GM12878 (cell line): ENCODE measurements around the gene LMBR1. TPM values are rescaled to one million over a fixed set of nuclear protein-coding genes. Genes with fewer than 3 reads are reported as not detected.
"Not testable (repeated sequence)": the region's sequence is repeated elsewhere in the genome, so short reads cannot be mapped to it uniquely, and the experiment has no call there.

ENCODE experiments used
- ATAC-seq: fragments of 200-7000 bp; cut with Tn5 transposase; 3 replicates; pipeline ENCODE4 v1.9.1; 2020; ENCODE audit warnings: mild to moderate bottlenecking, moderate library complexity
- BruUV-seq: library from RNA; stranded (reverse); fragments of 400-500 nt; replicated peaks from 2 replicates; lab custom pipeline; 2021; lab: Mats Ljungman, UMichigan
- CTCF ChIA-PET: fragments of 300-600 bp; sonication (Branson Sonifier 250); formaldehyde crosslinking; extraction: SDS; loops from one replicate; lab custom pipeline; 2021; ENCODE audit warnings: inconsistent platforms; lab: Yijun Ruan, JAX
- POLR2A ChIA-PET: fragments of 350-600 bp; formaldehyde crosslinking; extraction: SDS; loops from one replicate; lab custom pipeline; 2021; ENCODE audit warnings: inconsistent platforms; lab: Charles Lee
- RAD21 ChIA-PET: fragments of 300-600 bp; sonication (Branson Sonifier 250); formaldehyde crosslinking; loops from one replicate; lab custom pipeline; 2023; ENCODE audit warnings: antibody characterized with exemption; ENCODE audit not compliant: unreplicated experiment; lab: Charles Lee
- SMC1A ChIA-PET: fragments of 300-600 bp; sonication (Branson Sonifier 250); formaldehyde crosslinking; loops from one replicate; lab custom pipeline; 2023; ENCODE audit not compliant: unreplicated experiment, uncharacterized antibody; lab: Charles Lee
- DNase-seq: peaks from one replicate; pipeline ENCODE4 v3.0.0-alpha.2; 2011; ENCODE audit warnings: low read depth, low spot score
- FAIRE-seq: peaks from 3 replicates; lab custom pipeline; 2011; peaks lifted over from hg19 to GRCh38; lab: Jason Lieb, UNC
- H2AFZ ChIP-seq: 2 replicates; pipeline ENCODE4 v1.6.0; 2011; ENCODE audit warnings: low read depth, low read length, control low read depth; ENCODE audit not compliant: control insufficient read depth
- H3K27ac ChIP-seq: 2 replicates; pipeline ENCODE4 v1.5.1; 2011; ENCODE audit warnings: control low read depth; ENCODE audit not compliant: control insufficient read depth, insufficient read depth
- H3K27me3 ChIP-seq, 2 experiments: replicated peaks in 1 of 2; 2 replicates each; pipeline versions ENCODE4 v1.6.0 to v1.6.1; 2011; ENCODE audit warnings: low read length in 1 of 2; ENCODE audit not compliant: control insufficient read depth in 2 of 2, insufficient read depth in 2 of 2
- H3K36me3 ChIP-seq, 2 experiments: 2 replicates each; pipeline ENCODE4 v1.5.1; 2011; ENCODE audit warnings: low read length in 1 of 2; ENCODE audit not compliant: control insufficient read depth in 2 of 2, insufficient read depth in 2 of 2
- H3K4me1 ChIP-seq: 2 replicates; pipeline ENCODE4 v1.6.1; 2011; ENCODE audit warnings: mild to moderate bottlenecking, low read length, moderate library complexity, mixed read lengths; ENCODE audit not compliant: control insufficient read depth, insufficient read depth
- H3K4me2 ChIP-seq: 2 replicates; pipeline ENCODE4 v1.6.0; 2011; ENCODE audit warnings: control low read depth; ENCODE audit not compliant: control insufficient read depth, insufficient read depth
- H3K4me3 ChIP-seq: fragments of 200-600 bp; sonication (generic); 2 replicates; pipeline ENCODE4 v1.5.1; 2016
- H3K79me2 ChIP-seq: 2 replicates; pipeline ENCODE4 v1.6.0; 2011; ENCODE audit warnings: low read length; ENCODE audit not compliant: control insufficient read depth, insufficient read depth
- H3K9ac ChIP-seq: 2 replicates; pipeline ENCODE4 v1.8.0; 2011; ENCODE audit warnings: low read length, control low read depth, mixed read lengths; ENCODE audit not compliant: control insufficient read depth, insufficient read depth
- H3K9me3 ChIP-seq: replicated peaks from 3 replicates; pipeline ENCODE4 v1.5.1; 2011; ENCODE audit warnings: mild to moderate bottlenecking, low read length; ENCODE audit not compliant: control insufficient read depth, insufficient read depth
- H4K20me1 ChIP-seq: 2 replicates; pipeline ENCODE4 v1.6.0; 2011; ENCODE audit not compliant: control insufficient read depth, insufficient read depth
- CHD4 ChIP-seq: fragments of 200-600 bp; sonication (generic); IDR thresholded peaks from 2 replicates; pipeline ENCODE4 v1.6.1; 2016; ENCODE audit warnings: mild to moderate bottlenecking
- RAD51 ChIP-seq: fragments of 450-650 bp; IDR thresholded peaks from 2 replicates; pipeline ENCODE4 v1.6.1; 2016; ENCODE audit warnings: moderate library complexity, mild to moderate bottlenecking, inconsistent platforms
- WGBS: methylation state at CpG from one replicate; pipeline ENCODE4 v1.1.6; 2016; ENCODE audit warnings: low lambda C conversion rate; ENCODE audit not compliant: insufficient replicate concordance, insufficient coverage; ENCODE audit errors: missing lambda C conversion rate; 5-methylcytosine and 5-hydroxymethylcytosine counted together
- in situ Hi-C: fragments of 300-500 bp; cut with MboI; formaldehyde crosslinking; loops from 9 replicates; pipeline ENCODE4 v1.14.3; 2018; ENCODE audit warnings: mixed read lengths
- intact Hi-C: fragments of 100-400 bp; cut with micrococcal nuclease; formaldehyde crosslinking; loops from one replicate; pipeline ENCODE4 v1.14.2; 2022; ENCODE audit not compliant: unreplicated experiment
- polyA plus RNA-seq, 11 experiments: library from polyadenylated mRNA; depleted of rRNA in 4 of 11; unstranded in 6 of 11; stranded (reverse) in 5 of 11; fragments of >200 nt; fragmentation: Nextera tagmentation in 4 of 11; fragmentation: Illumina TruSeq in 1 of 11; extraction: Ambion mirVana in 4 of 11; extraction: Trizol in 1 of 11; gene quantifications; 1 replicate in 1 of 11; 2 replicates in 10 of 11; pipeline versions ENCODE4 v1.2.1 to v1.2.3, GENCODE V29; 2011 to 2016; ENCODE audit warnings: inconsistent platforms in 2 of 11, missing spikeins in 2 of 11, low read depth in 1 of 11
- total RNA-seq, 4 experiments: library from RNA; depleted of rRNA in 3 of 4; stranded (reverse); fragments of >200 nt in 3 of 4; fragmentation: Illumina TruSeq in 1 of 4; extraction: Trizol in 1 of 4; gene quantifications; 2 replicates each; pipeline versions ENCODE4 v1.2.1 to v1.2.3, GENCODE V29; 2013 to 2021

The LMBR1 gene
- total and polyA plus RNA-seq, 10 of the 15 experiments (the other 5 are each of a cell fraction or from before 2014, with no cell fraction given): 4.0 to 63.5 (median 28.8) TPM

- FAIRE-seq, H3K27me3 ChIP-seq, H3K4me1 ChIP-seq, CTCF ChIA-PET, POLR2A ChIA-PET, H3K4me3 ChIP-seq, in situ Hi-C loops, H3K9ac ChIP-seq, BruUV-seq, DNase-seq, intact Hi-C loops, ATAC-seq, H2AFZ ChIP-seq, H3K27ac ChIP-seq, H3K4me2 ChIP-seq, H3K36me3 ChIP-seq, RAD21 ChIA-PET, H3K79me2 ChIP-seq, SMC1A ChIA-PET, H3K9me3 ChIP-seq, H4K20me1 ChIP-seq: not testable (repeated sequence)
- 93% methylated on average over 3 of the region's 4 CpGs for WGBS
Observed at GRCh38 chr7:156803656-156804055, 89.3 kb downstream of the LMBR1 start.

GRCh38 chr7:156802214-156802613 lies 90.8 kb downstream of the LMBR1 start:
- Histone ChIP-seq H3K79me2 (no peaks in the 10 kb centered on the region), H3K4me2 (no peak overlapping the region), H3K27ac (no peak overlapping the region), H3K9ac (no peak overlapping the region), H3K4me1 (no peaks in the 10 kb centered on the region), H3K4me3 (no peak overlapping the region), H3K9me3 (no peaks in the 10 kb centered on the region), H3K27me3 (no peaks in the 10 kb centered on the region), H3K36me3 (no peaks in the 10 kb centered on the region; a peak in 2 of 4 replicates), H2AFZ (no peak overlapping the region), H4K20me1 (no peaks in the 10 kb centered on the region)
- in situ Hi-C loops (no loop called here), intact Hi-C loops (no loop called here)
- DNase-seq: no peak
- RAD21 ChIA-PET: interaction anchor here (1.1 to 1.2 kb wide), 2 partner anchors 14 to 22 kb away, joined by 4 to 5 read pairs; no protein-coding TSS in a partner anchor
- 98% methylated on average over 3 of the region's 3 CpGs for WGBS
- CTCF ChIA-PET: interaction anchor here (0.7 to 2.0 kb wide), 2 partner anchors 23 to 58 kb away, joined by 3 to 4 read pairs; no protein-coding TSS in a partner anchor
- no TSS peak for BruUV-seq
- SMC1A ChIA-PET: interaction anchor here (0.7 to 2.0 kb wide), 3 partner anchors 9 to 150 kb away, joined by 3 to 6 read pairs (median 5); no protein-coding TSS in a partner anchor
- no peak for TF ChIP-seq RAD51
- TF ChIP-seq CHD4: no peak
- POLR2A ChIA-PET: interaction anchor here (1.0 kb wide), 1 partner anchor 13 kb away, joined by 3 read pairs; no protein-coding TSS in a partner anchor
- FAIRE-seq: no peak
- no peak for ATAC-seq
